Measurements from ENCODE around the gene NXNL2.

- TF ChIP-seq YY1 (IDR thresholded peaks at IDR 0.05; ENCODE audit: insufficient read depth, insufficient read length) (no peak), ZNF274 (IDR thresholded peaks at IDR 0.05; ENCODE audit: low read depth, low read length) (no peak)
These were observed 40.0 kb downstream of the NXNL2 start for GRCh38 chr9:88574953-88575352.
